ENCODE data around the gene HSPA12B. TPM values are rescaled to one million over a fixed set of nuclear protein-coding genes. Genes with fewer than 3 reads are reported as not detected.

Gene HSPA12B
- total and polyA plus RNA-seq, 2 of the 8 experiments (the other 6 are each of a cell fraction or from before 2014, with no cell fraction given) = 2.2 to 4.3 TPM

DNA sequence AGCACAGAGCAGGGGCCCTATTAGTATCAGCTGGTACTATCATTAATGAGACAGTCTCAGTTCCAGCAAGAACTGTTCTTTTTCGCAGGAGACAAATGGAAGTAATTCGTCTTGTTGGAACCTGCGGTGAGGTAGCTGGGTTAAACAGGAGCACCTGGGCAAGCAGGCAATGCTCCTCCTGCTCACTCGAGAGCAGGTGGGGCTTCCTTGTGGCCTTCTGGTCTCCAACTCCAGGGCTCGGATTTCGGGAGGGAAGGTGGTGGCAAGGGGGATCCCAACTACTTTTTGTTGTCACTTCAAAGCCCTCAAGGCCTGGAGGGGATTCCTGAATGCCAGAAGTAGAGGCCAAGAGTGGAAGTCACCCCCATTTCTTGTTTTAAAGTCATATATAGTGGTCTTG, 50.1 kb downstream of the HSPA12B start:
- H4K8ac ChIP-seq (ENCODE audit: extremely low read depth, insufficient read depth, low read length) = no peak overlapping the region
- 73% methylated on average over 6 of the region's 6 CpGs; no CpG with 5 or more reads in 1 of the 2 experiments for WGBS, 2 experiments (ENCODE audit: extremely low coverage in 1 of 2, insufficient coverage in 1 of 2, insufficient read length in 1 of 2, insufficient replicate concordance in 2 of 2, low coverage in 1 of 2, low lambda C conversion rate in 2 of 2, missing lambda C conversion rate in 1 of 2)
- no peak overlapping the region for H2AFZ ChIP-seq (ENCODE audit: low read length)
- H3K9ac ChIP-seq (replicated peaks in 1 of 4; ENCODE audit: extremely low read depth in 1 of 4, low read depth in 3 of 4, low read length in 3 of 4) = no peak overlapping the region
- no peak overlapping the region for H3K56ac ChIP-seq (replicated peaks; ENCODE audit: insufficient read length, low read depth, low read length)
- H4K5ac ChIP-seq (ENCODE audit: insufficient read length, low read depth, low read length) = no peak overlapping the region
- no peak overlapping the region for H3K4me2 ChIP-seq (ENCODE audit: insufficient read depth in 1 of 2, low read depth in 2 of 2, low read length in 2 of 2)
- H2AK5ac ChIP-seq (ENCODE audit: low read depth, low read length) = no peak overlapping the region
- no peak overlapping the region for H3K18ac ChIP-seq (ENCODE audit: extremely low read depth, low read length)
- no peak overlapping the region for H3K4me3 ChIP-seq (ENCODE audit: extremely low read depth in 1 of 4, insufficient read depth in 2 of 4, low read depth in 3 of 4, low read length in 4 of 4)
- no peak overlapping the region for H2BK120ac ChIP-seq (replicated peaks; ENCODE audit: low read depth, low read length)
- peaks cover 0 to 20% (median 11%) of the 10 kb centered on the region in 4 experiments; a peak in 6 of 7 replicates for H3K4me1 ChIP-seq (replicated peaks in 1 of 4; ENCODE audit: control insufficient read depth in 3 of 4, insufficient read depth in 4 of 4, low read length in 3 of 4)
- H3K79me2 ChIP-seq (ENCODE audit: control insufficient read depth in 1 of 2, insufficient read depth in 2 of 2, low read length in 2 of 2) = peaks cover 0 to 10% of the 10 kb centered on the region in 2 experiments; a peak in 1 of 4 replicates
- H2BK20ac ChIP-seq (ENCODE audit: low read length) = no peak overlapping the region
- H2BK15ac ChIP-seq (ENCODE audit: low read length) = no peak overlapping the region
- DNase-seq (ENCODE audit: low read depth in 1 of 2, low spot score in 2 of 2) (no peak), FAIRE-seq (no peak)
- no peak overlapping the region for H2BK12ac ChIP-seq (ENCODE audit: low read depth, low read length)
- H2BK5ac ChIP-seq (ENCODE audit: low read depth, low read length) = no peak overlapping the region
- H3K23ac ChIP-seq (ENCODE audit: insufficient read length) = no peak overlapping the region
- H3K27ac ChIP-seq (ENCODE audit: low read depth, low read length) = no peak overlapping the region
- no peak overlapping the region for H3K4ac ChIP-seq (replicated peaks; ENCODE audit: insufficient read length, low read depth, low read length)
- no peak overlapping the region for H4K91ac ChIP-seq (replicated peaks; ENCODE audit: insufficient read length, low read length)
- POLR2A ChIA-PET (ENCODE audit: partially characterized antibody) = no interaction called here
- H4K20me1 ChIP-seq (replicated peaks in 1 of 2; ENCODE audit: control insufficient read depth in 1 of 2, insufficient read depth in 2 of 2, low read length in 2 of 2) = peaks cover 7 to 11% of the 10 kb centered on the region in 2 experiments
- H3K79me1 ChIP-seq (ENCODE audit: low read depth, low read length) = peaks cover 11% of the 10 kb centered on the region
- H3K9me3 ChIP-seq (ENCODE audit: insufficient read depth in 2 of 2, low read depth in 1 of 2, low read length in 1 of 2) = no peaks in the 10 kb centered on the region
- peaks cover 16% of the 10 kb centered on the region; the same call in 1 of the 2 replicates for H3K23me2 ChIP-seq (ENCODE audit: low read depth, low read length)
- CTCF ChIA-PET (ENCODE audit: partially characterized antibody) = interaction anchor here (0.6 to 9.5 kb wide), 9 partner anchors 9 to 818 kb away, joined by 3 to 128 read pairs (median 4); partner anchors contain the start of gene AP5S1
- H3K27me3 ChIP-seq (replicated peaks in 1 of 4; ENCODE audit: control insufficient read depth in 3 of 4, extremely low read depth in 1 of 4, insufficient read depth in 3 of 4, low read length in 3 of 4) = peaks cover 0 to 23% (median 17%) of the 10 kb centered on the region in 4 experiments; a peak in 6 of 7 replicates
- peaks cover 0 to 5% (median 0%) of the 10 kb centered on the region in 4 experiments; a peak in 2 of 8 replicates for H3K36me3 ChIP-seq (ENCODE audit: control insufficient read depth in 2 of 4, insufficient read depth in 4 of 4, low read length in 3 of 4)
- H3K14ac ChIP-seq (ENCODE audit: insufficient read length) = no peak overlapping the region
- TF ChIP-seq SAP30 (IDR thresholded peaks at IDR 0.05; ENCODE audit: insufficient read depth, insufficient replicate concordance, low read length) = no peak
- no peak for TF ChIP-seq GTF2F1 (IDR thresholded peaks at IDR 0.05; ENCODE audit: borderline replicate concordance, low read depth, low read length)
- TF ChIP-seq CREB1 (IDR thresholded peaks at IDR 0.05) = no peak
- TF ChIP-seq HDAC6 (IDR thresholded peaks at IDR 0.05; ENCODE audit: low read depth, low read length) = no peak
- TF ChIP-seq TAF1 (IDR thresholded peaks at IDR 0.05; ENCODE audit: low read depth, low read length) = no peak
- TF ChIP-seq FOSL1 (IDR thresholded peaks at IDR 0.05; ENCODE audit: insufficient read depth, low read depth, low read length) = no peak
- TF ChIP-seq EZH2 (IDR thresholded peaks at IDR 0.05; ENCODE audit: low read depth, low read length, severe bottlenecking) = no peak
- no peak for TF ChIP-seq TEAD4 (IDR thresholded peaks at IDR 0.05; ENCODE audit: low read depth, low read length)
- TF ChIP-seq TBP (IDR thresholded peaks at IDR 0.05; ENCODE audit: low read depth, low read length) = no peak
- no peak for TF ChIP-seq SUZ12 (IDR thresholded peaks at IDR 0.05; ENCODE audit: low read length)
- no peak for TF ChIP-seq SRF (IDR thresholded peaks at IDR 0.05; ENCODE audit: low read depth, low read length)
- TF ChIP-seq KDM4A (IDR thresholded peaks at IDR 0.05; ENCODE audit: low read depth, low read length, severe bottlenecking) = no peak
- TF ChIP-seq PHF8 (conservative IDR thresholded peaks at IDR 0.05; ENCODE audit: low read depth, low read length) = no peak
- no peak for TF ChIP-seq BACH1 (IDR thresholded peaks at IDR 0.05; ENCODE audit: low read length)
- no peak for TF ChIP-seq RBBP5 (IDR thresholded peaks at IDR 0.05; ENCODE audit: borderline replicate concordance, low read depth, low read length)

Data from H1 (cell line).